PC-3 (cell line): ENCODE data around the gene MMP15. TPM values are rescaled to one million over a fixed set of nuclear protein-coding genes. Genes with fewer than 3 reads are reported as not detected.

Source experiments
- ATAC-seq: fragments of 200-7000 bp; cut with Tn5 transposase; 2 replicates; pipeline ENCODE4 v1.9.1; 2020; ENCODE audit warnings: mild to moderate bottlenecking, moderate library complexity
- BruUV-seq: library from RNA; stranded (reverse); fragments of 400-500 nt; replicated peaks from 2 replicates; lab custom pipeline; 2021; lab: Mats Ljungman, UMichigan
- CTCF ChIA-PET: fragments of 300-600 bp; sonication (Branson Sonifier 250); formaldehyde crosslinking; loops from one replicate; lab custom pipeline; 2022; ENCODE audit warnings: antibody characterized with exemption; lab: Charles Lee
- POLR2A ChIA-PET: fragments of 300-600 bp; sonication (Branson Sonifier 250); formaldehyde crosslinking; loops from one replicate; lab custom pipeline; 2022; ENCODE audit warnings: antibody characterized with exemption; ENCODE audit not compliant: unreplicated experiment; lab: Charles Lee
- DNase-seq: peaks from one replicate; pipeline ENCODE4 v3.0.0-alpha.2; 2015
- H2AFZ ChIP-seq: fragments of 300-600 bp; sonication (generic); 2 replicates; pipeline ENCODE4 v1.6.0; 2016; ENCODE audit warnings: antibody characterized with exemption, low read length
- H3F3A ChIP-seq: fragments of 300-600 bp; sonication (generic); one replicate; pipeline ENCODE4 v1.6.0; 2017; ENCODE audit warnings: antibody characterized with exemption, low read length, control low read depth, mild to moderate bottlenecking; ENCODE audit not compliant: unreplicated experiment
- H3K27ac ChIP-seq: fragments of 300-600 bp; sonication (generic); 2 replicates; pipeline ENCODE4 v1.5.1; 2016; ENCODE audit warnings: mild to moderate bottlenecking, low read length
- H3K27me3 ChIP-seq: fragments of 300-600 bp; sonication (generic); 2 replicates; pipeline ENCODE4 v1.6.1; 2016; ENCODE audit warnings: low read length, mixed read lengths
- H3K36me3 ChIP-seq: fragments of 300-600 bp; sonication (generic); 2 replicates; pipeline ENCODE4 v1.6.1; 2016; ENCODE audit warnings: low read depth, mixed run types, low read length, mixed read lengths
- H3K4me1 ChIP-seq: fragments of 300-600 bp; sonication (generic); 2 replicates; pipeline ENCODE4 v1.5.1; 2016; ENCODE audit warnings: low read length; ENCODE audit not compliant: insufficient read depth
- H3K4me2 ChIP-seq: fragments of 300-600 bp; sonication (generic); 2 replicates; pipeline ENCODE4 v1.6.0; 2016; ENCODE audit warnings: low read length
- H3K4me3 ChIP-seq: fragments of 300-600 bp; sonication (generic); 2 replicates; pipeline ENCODE4 v1.5.1; 2016; ENCODE audit warnings: mild to moderate bottlenecking, low read length, mixed read lengths
- H3K79me2 ChIP-seq: fragments of 300-600 bp; sonication (generic); 2 replicates; pipeline ENCODE4 v1.6.1; 2017; ENCODE audit warnings: low read length, mixed read lengths
- H3K9ac ChIP-seq: fragments of 300-600 bp; sonication (generic); 2 replicates; pipeline ENCODE4 v1.6.0; 2016; ENCODE audit warnings: mild to moderate bottlenecking, low read length
- H3K9me2 ChIP-seq: fragments of 300-600 bp; sonication (generic); replicated peaks from 2 replicates; pipeline ENCODE4 v1.6.1; 2016; ENCODE audit warnings: mixed run types, low read length, mixed read lengths
- H3K9me3 ChIP-seq: fragments of 300-600 bp; sonication (generic); 2 replicates; pipeline ENCODE4 v1.6.1; 2016; ENCODE audit warnings: low read length, mixed read lengths
- H4K20me1 ChIP-seq: fragments of 300-600 bp; sonication (generic); 2 replicates; pipeline ENCODE4 v1.6.1; 2016; ENCODE audit warnings: low read length, mixed read lengths
- EZH2 ChIP-seq: fragments of 300-600 bp; sonication (generic); IDR thresholded peaks from one replicate; pipeline ENCODE4 v1.6.1; 2017; ENCODE audit warnings: antibody characterized with exemption, mild to moderate bottlenecking, low read length; ENCODE audit not compliant: unreplicated experiment
- EZH2phosphoT487 ChIP-seq: fragments of 300-600 bp; sonication (generic); IDR thresholded peaks from 2 replicates; pipeline ENCODE4 v1.6.1; 2018; ENCODE audit warnings: mild to moderate bottlenecking, antibody characterized with exemption, low read length, borderline replicate concordance
- intact Hi-C: fragments of 100-400 bp; cut with micrococcal nuclease; formaldehyde crosslinking; loops from 2 replicates; pipeline ENCODE4 v1.9.0; 2023
- total RNA-seq: library from RNA; depleted of rRNA; stranded (reverse); fragments of >200 nt; gene quantifications from 2 replicates; pipeline ENCODE4 v1.2.3, GENCODE V29; 2014
- TF ChIP-seq, protein P1 (sequence below): fragments of 300-600 bp; sonication (generic); conservative IDR thresholded peaks from 2 replicates; pipeline ENCODE4 v1.5.1; 2017; ENCODE audit warnings: antibody characterized with exemption, low read depth, mild to moderate bottlenecking, low read length

Gene MMP15
- total RNA-seq, 1 experiment from 2014 or later: 6.3 TPM

GRCh38 chr16:57998486-57998885 lies 27.1 kb upstream of the MMP15 start:
- H3K27ac ChIP-seq: no peak overlapping the region
- no peaks in the 10 kb centered on the region for H3K27me3 ChIP-seq
- intact Hi-C loops: no loop called here
- BruUV-seq: no TSS peak
- H3K9ac ChIP-seq: no peak overlapping the region
- H3K4me1 ChIP-seq: peaks cover 18% of the 10 kb centered on the region
- H3K4me3 ChIP-seq: no peak overlapping the region
- H3K9me3 ChIP-seq: no peaks in the 10 kb centered on the region
- no peaks in the 10 kb centered on the region for H3K36me3 ChIP-seq
- H3F3A ChIP-seq: no peaks in the 10 kb centered on the region
- POLR2A ChIA-PET: no interaction called here
- H3K9me2 ChIP-seq: no peaks in the 10 kb centered on the region
- TF ChIP-seq EZH2phosphoT487 (no peak), EZH2 (no peak)
- TF ChIP-seq, protein P1, sequence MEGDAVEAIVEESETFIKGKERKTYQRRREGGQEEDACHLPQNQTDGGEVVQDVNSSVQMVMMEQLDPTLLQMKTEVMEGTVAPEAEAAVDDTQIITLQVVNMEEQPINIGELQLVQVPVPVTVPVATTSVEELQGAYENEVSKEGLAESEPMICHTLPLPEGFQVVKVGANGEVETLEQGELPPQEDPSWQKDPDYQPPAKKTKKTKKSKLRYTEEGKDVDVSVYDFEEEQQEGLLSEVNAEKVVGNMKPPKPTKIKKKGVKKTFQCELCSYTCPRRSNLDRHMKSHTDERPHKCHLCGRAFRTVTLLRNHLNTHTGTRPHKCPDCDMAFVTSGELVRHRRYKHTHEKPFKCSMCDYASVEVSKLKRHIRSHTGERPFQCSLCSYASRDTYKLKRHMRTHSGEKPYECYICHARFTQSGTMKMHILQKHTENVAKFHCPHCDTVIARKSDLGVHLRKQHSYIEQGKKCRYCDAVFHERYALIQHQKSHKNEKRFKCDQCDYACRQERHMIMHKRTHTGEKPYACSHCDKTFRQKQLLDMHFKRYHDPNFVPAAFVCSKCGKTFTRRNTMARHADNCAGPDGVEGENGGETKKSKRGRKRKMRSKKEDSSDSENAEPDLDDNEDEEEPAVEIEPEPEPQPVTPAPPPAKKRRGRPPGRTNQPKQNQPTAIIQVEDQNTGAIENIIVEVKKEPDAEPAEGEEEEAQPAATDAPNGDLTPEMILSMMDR: no peak
- CTCF ChIA-PET: no interaction called here
- no peak for ATAC-seq
- peak; percentile 45 for DNase-seq
- H3K4me2 ChIP-seq: peak overlapping the region; percentile 93
- H2AFZ ChIP-seq: no peak overlapping the region
- H3K79me2 ChIP-seq: no peaks in the 10 kb centered on the region
- H4K20me1 ChIP-seq: no peaks in the 10 kb centered on the region

- intact Hi-C loops: no loop called here
- Histone ChIP-seq H3K4me3 (no peak overlapping the region; the same call in 1 of the 2 replicates), H3K9ac (no peak overlapping the region), H3F3A (no peaks in the 10 kb centered on the region), H3K4me2 (peak overlapping the region; percentile 93; the same call in 1 of the 2 replicates), H2AFZ (no peak overlapping the region), H3K9me2 (no peaks in the 10 kb centered on the region), H3K4me1 (peaks cover 18% of the 10 kb centered on the region), H4K20me1 (no peaks in the 10 kb centered on the region), H3K27me3 (no peaks in the 10 kb centered on the region), H3K36me3 (no peaks in the 10 kb centered on the region), H3K9me3 (no peaks in the 10 kb centered on the region), H3K27ac (no peak overlapping the region), H3K79me2 (no peaks in the 10 kb centered on the region)
- ATAC-seq: no peak
- CTCF ChIA-PET: no interaction called here
- DNase-seq: no peak
- POLR2A ChIA-PET: no interaction called here
- BruUV-seq: TSS peak; percentile 64
- TF ChIP-seq EZH2phosphoT487 (no peak), EZH2 (no peak)
- TF ChIP-seq, protein P1: no peak
Observed at GRCh38 chr16:57998992-57999365, 26.6 kb upstream of the MMP15 start.

GRCh38 chr16:57999366-57999970 lies 26.1 kb upstream of the MMP15 start:
- intact Hi-C loops: no loop called here

More at GRCh38 chr16:57999366-57999970, 26.1 kb upstream of the MMP15 start:
- TF ChIP-seq EZH2phosphoT487: no peak
- no peak for TF ChIP-seq EZH2
- TF ChIP-seq, protein P1: peak; percentile 16; the same call in 1 of the 2 replicates
- Histone ChIP-seq H3F3A (no peaks in the 10 kb centered on the region), H3K4me2 (peak overlapping the region; percentile 93), H3K27me3 (no peaks in the 10 kb centered on the region), H3K79me2 (no peaks in the 10 kb centered on the region), H3K4me1 (peaks cover 18% of the 10 kb centered on the region), H3K9me2 (no peaks in the 10 kb centered on the region), H3K9me3 (no peaks in the 10 kb centered on the region), H3K9ac (peak overlapping the region; percentile 74), H2AFZ (peak overlapping the region; percentile 65), H3K27ac (no peak overlapping the region), H3K36me3 (no peaks in the 10 kb centered on the region), H3K4me3 (peak overlapping the region; percentile 73), H4K20me1 (no peaks in the 10 kb centered on the region)
- DNase-seq (no peak), ATAC-seq (no peak)
- ChIA-PET CTCF (interaction anchor here (0.6 to 0.8 kb wide), 2 partner anchors 122 to 197 kb away, joined by 3 to 4 read pairs; partner anchors contain the start of gene KIFC3), POLR2A (no interaction called here)
- BruUV-seq: no TSS peak
